GM18870 (cell line): ENCODE results near the gene ATOH7.
"Not testable (repeated sequence)": the region's sequence is repeated elsewhere in the genome, so short reads cannot be mapped to it uniquely, and the experiment has no call there.

ENCODE experiments used
- ATAC-seq: cut with Tn5 transposase; IDR thresholded peaks from one replicate; pipeline ENCODE4 v1.9.1; 2021; ENCODE audit warnings: moderate library complexity; ENCODE audit not compliant: unreplicated experiment

ATOH7 gene

DNA sequence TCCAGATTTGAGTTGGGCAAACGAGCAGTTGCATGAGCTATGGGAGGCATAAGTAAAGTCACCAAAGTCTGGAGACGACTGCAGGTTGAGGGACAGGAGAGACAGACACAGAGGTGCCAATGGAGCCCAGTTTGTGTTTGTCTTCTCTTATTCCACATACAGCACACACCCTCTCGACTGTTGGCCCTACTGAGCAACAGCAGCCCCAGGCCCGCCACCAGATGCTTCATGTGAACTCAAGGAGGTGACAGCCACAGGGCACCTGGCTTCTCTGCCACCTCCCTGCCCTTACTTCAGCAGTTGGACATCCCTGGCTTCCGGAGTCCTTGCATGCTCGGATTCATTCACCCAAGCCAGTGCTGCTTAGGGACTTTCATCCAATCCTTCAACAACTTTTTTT is 6.5 kb upstream of the ATOH7 start:
- no peak for ATAC-seq

- ATAC-seq = no peak
These were observed 5.3 kb upstream of the ATOH7 start for GRCh38 chr10:68237173-68237572.

GRCh38 chr10:68235581-68235980 is 3.7 kb upstream of the ATOH7 start:
- no peak for ATAC-seq

GRCh38 chr10:68235111-68235510 is 3.2 kb upstream of the ATOH7 start:
- no peak for ATAC-seq

- ATAC-seq = no peak
These were observed 1.1 kb upstream of the ATOH7 start for GRCh38 chr10:68233046-68233445.

DNA sequence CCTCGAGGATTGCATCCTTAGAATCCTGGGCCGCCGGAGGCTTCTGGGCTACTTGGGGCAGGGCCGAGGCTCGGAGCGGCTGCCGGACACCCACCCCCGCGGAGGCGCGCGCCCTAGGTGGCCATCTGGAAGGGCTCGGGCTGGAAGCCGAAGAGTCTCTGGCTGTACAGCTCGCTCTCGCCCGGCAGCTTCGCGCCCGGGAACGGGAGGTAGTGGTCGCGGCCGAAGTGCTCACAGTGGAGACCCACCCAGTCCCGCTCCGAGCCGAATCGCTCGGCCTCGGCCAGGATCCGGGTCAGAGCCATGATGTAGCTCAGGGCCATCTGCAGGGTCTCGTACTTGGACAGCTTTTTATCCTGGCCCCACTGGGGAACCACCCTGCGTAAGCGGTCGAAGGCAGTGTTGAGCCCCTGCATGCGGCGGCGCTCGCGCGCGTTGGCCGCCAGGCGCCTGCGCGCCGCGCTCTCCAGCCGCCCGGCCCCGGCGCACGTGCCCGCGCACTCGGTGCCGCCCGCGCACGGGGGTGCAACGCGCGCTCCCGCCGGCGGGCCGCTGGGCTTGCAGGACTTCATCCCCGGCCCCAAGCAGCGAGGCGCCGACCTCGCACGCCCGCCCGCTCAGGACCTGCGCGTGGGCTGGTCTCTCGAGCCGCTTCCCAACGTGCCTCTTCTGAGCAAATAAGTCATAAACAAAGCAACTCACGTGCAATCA is 652 bp downstream of the ATOH7 start:
- no peak for ATAC-seq

DNA sequence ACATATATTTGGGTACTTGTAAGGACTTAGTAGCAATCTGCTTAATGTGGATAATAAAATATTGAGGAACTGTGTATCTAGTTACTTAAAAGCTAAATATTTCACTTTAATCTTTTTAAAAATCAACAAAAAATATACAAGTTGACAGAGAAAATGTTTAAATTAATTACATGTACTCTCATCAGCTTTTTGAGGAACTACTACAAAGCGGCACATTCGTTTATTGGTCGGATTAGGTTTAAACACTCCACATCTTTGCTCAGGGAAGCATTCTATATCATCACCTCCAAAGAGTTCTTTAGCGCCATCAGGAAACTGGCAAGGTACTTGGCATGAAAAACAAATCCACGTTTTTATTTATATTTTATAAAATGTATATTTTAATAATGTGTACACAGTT is 1.6 kb downstream of the ATOH7 start:
- no peak for ATAC-seq

GRCh38 chr10:68224810-68225209 is 7.1 kb downstream of the ATOH7 start:
- no peak for ATAC-seq

- no peak for ATAC-seq
These were observed 8.3 kb downstream of the ATOH7 start for GRCh38 chr10:68223535-68224165.

DNA sequence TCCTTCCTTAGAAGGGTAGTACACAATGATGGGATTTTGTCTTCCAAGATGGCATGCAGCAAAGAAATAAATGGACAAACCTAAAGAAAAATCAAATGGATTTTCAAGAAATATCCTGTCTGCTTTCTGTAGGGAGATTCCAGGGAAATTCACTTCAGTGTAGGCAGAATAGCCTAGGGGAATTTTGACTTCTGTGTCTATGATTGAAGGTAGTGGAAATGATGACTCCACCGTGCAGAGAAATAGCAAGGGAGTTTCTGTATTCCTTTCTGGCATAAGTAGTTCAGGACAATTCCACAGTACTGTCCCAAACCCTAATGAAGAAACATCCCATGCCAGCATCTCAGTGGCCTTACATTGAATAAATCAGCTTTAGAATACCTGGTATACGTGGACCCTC is 9.5 kb downstream of the ATOH7 start:
- ATAC-seq = no peak

DNA sequence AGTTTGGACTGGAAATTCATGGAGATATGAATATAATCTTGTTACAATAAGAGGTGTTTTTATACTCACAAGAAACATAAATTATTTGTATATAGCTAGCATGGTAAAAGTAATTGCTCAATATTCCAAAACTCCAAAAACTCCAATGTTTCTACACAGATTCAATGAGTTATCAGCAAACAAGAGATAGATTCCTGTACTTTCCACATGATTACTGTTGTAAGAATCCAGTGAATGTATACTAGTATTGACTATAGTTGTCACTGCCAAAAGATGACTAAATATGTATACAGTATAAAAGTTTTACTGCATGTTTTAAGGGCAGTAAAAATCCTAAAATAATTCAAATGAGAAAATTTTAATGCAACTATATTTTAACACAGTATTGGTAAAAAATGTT is 10.7 kb downstream of the ATOH7 start:
- no peak for ATAC-seq

GRCh38 chr10:68218786-68219185 is 13.1 kb downstream of the ATOH7 start:
- ATAC-seq = no peak

GRCh38 chr10:68212721-68213352 is 19.1 kb downstream of the ATOH7 start:
- no peak for ATAC-seq

DNA sequence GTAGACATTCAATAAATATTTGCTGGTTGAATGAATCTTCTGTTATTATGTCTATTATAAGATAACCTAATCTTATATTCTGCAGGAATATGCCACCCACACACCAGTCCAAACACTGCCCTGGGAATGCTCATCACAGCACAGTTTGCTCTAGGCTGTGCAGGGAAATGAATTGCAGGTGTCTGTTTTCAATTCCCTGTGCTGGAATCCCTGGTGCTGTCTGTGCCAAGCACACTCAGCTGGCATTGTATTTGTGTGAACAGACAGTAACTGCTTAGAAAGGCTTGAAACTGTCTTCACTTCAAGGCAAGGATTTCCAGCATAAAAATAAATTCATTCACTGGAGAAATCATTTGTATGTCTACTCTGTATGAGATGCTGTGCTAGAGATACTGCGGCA is 20.2 kb downstream of the ATOH7 start:
- ATAC-seq = no peak

DNA sequence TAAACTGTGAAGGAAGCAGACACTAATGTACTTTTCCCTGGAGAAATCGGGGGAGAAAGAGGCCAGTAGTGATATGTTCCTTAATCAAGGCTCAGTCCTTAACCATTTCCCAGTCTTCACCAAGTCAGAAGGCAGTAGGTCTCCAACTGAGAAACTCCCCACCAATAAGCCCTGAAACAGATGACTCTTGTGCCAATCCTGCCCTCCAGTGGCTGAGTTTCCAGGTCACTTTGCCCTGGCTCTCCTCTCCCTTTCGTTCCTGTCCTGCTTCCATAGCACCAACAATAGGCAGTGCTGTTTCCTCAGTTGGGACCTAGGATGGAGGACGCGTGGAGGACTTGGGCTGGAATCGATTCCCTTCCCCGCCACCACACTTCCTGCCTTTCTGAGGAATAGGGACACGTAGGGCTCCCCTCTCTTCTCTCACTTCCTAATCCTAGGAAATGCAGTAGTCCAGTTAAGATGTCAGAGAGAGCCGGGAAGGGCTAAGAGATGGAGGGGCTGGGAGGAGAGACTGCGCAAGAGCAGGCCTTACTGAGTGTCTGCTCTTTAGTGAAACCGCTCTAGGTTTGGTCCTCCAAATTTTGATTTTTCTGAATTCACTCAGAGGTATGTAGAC is 23.4 kb downstream of the ATOH7 start:
- ATAC-seq = no peak

- ATAC-seq = no peak
These were observed 29.0 kb downstream of the ATOH7 start for GRCh38 chr10:68202960-68203353.

DNA sequence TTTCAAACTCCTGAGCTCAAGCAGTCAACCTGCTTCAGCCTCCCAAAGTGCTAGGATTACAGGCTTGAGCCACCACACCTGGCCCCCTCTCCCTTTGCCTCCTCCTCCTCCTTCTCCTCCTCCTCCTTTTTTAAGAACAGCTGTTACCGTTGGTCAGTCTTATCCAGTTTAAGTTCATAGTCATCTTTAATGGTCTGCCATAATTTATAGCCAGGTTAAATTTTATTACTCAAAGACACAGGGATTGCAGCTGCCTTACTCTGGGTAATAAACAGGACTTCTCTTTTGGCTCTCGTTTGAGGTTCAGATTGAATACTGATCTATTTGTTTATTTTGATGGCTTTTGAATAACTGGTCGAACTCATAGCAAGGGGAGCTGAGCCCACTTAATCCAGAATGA is 35.2 kb downstream of the ATOH7 start:
- ATAC-seq = no peak

GRCh38 chr10:68195776-68196175 is 36.1 kb downstream of the ATOH7 start:
- ATAC-seq = not testable (repeated sequence)

GRCh38 chr10:68194290-68194689 is 37.6 kb downstream of the ATOH7 start:
- ATAC-seq = no peak

DNA sequence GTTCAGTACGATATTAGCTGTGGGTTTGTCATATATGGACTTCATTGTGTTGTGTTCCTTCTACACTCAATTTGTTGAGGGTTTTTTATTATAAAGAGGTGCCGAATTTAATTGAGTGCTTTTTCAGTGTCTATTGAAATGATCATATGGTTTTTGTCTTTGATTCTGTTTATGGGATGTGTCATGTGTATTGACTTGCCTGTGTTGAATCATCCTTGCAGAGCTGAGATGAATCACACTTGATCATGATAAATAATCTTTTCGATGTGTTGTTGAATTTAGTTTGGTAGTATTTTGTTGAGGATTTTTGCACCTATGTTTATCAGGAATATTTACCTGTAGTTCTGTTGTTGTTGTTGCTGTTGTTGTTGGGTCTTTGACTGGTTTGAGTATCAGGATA is 39.8 kb downstream of the ATOH7 start:
- no peak for ATAC-seq

GRCh38 chr10:68188835-68189234 is 43.1 kb downstream of the ATOH7 start:
- no peak for ATAC-seq

GRCh38 chr10:68185085-68185484 is 46.8 kb downstream of the ATOH7 start:
- no peak for ATAC-seq
